Trophoblast cell (in vitro differentiated cells and primary cell): ENCODE data around the gene MND1.
A peak's percentile ranks its signal among the peaks of the same experiment; 100 is the strongest.

Experiments
- DNase-seq, 2 donors: peaks; one replicate each; pipeline ENCODE4 v3.0.0-alpha.2; 2016
- H2AFZ ChIP-seq: 2 replicates; pipeline ENCODE4 v1.6.1; 2013; ENCODE audit warnings: low read length, moderate library complexity, mild to moderate bottlenecking; ENCODE audit not compliant: insufficient read depth, poor library complexity
- H2AK5ac ChIP-seq: 2 replicates; pipeline ENCODE4 v1.6.1; 2013; ENCODE audit warnings: mild to moderate bottlenecking, low read length
- H2BK120ac ChIP-seq: 2 replicates; pipeline ENCODE4 v1.6.1; 2013; ENCODE audit warnings: low read length, mild to moderate bottlenecking, moderate library complexity; ENCODE audit not compliant: insufficient read depth, poor library complexity
- H2BK12ac ChIP-seq: 2 replicates; pipeline ENCODE4 v1.6.1; 2013; ENCODE audit warnings: mild to moderate bottlenecking, low read length, moderate library complexity
- H2BK5ac ChIP-seq: 2 replicates; pipeline ENCODE4 v1.6.1; 2013; ENCODE audit warnings: low read length, low read depth, moderate library complexity, mild to moderate bottlenecking; ENCODE audit not compliant: poor library complexity
- H3K14ac ChIP-seq: 2 replicates; pipeline ENCODE4 v1.6.1; 2013; ENCODE audit warnings: mild to moderate bottlenecking, low read length
- H3K18ac ChIP-seq: 2 replicates; pipeline ENCODE4 v1.6.1; 2013; ENCODE audit warnings: mild to moderate bottlenecking, low read length
- H3K23ac ChIP-seq: 2 replicates; pipeline ENCODE4 v1.6.1; 2013; ENCODE audit warnings: low read length
- H3K27ac ChIP-seq: 2 replicates; pipeline ENCODE4 v1.5.1; 2013; ENCODE audit warnings: low read depth, mild to moderate bottlenecking, inconsistent platforms, low read length, moderate library complexity
- H3K27me3 ChIP-seq: 2 replicates; pipeline ENCODE4 v1.6.1; 2013; ENCODE audit warnings: inconsistent platforms, mild to moderate bottlenecking, low read length, moderate library complexity; ENCODE audit not compliant: insufficient read depth
- H3K36me3 ChIP-seq, 2 experiments: 1 replicate in 1 of 2; 2 replicates in 1 of 2; pipeline ENCODE4 v1.6.1; 2013; ENCODE audit warnings: low read length in 2 of 2, mild to moderate bottlenecking in 2 of 2, moderate library complexity in 1 of 2; ENCODE audit not compliant: insufficient read depth in 2 of 2, control insufficient read depth in 1 of 2
- H3K4ac ChIP-seq: 2 replicates; pipeline ENCODE4 v1.6.1; 2013; ENCODE audit warnings: low read depth, mild to moderate bottlenecking, low read length, moderate library complexity
- H3K4me1 ChIP-seq, 2 experiments: 1 replicate in 1 of 2; 2 replicates in 1 of 2; pipeline ENCODE4 v1.6.1; 2013; ENCODE audit warnings: low read length in 2 of 2, mild to moderate bottlenecking in 2 of 2, moderate library complexity in 1 of 2; ENCODE audit not compliant: insufficient read depth in 2 of 2, control insufficient read depth in 1 of 2
- H3K4me2 ChIP-seq: 2 replicates; pipeline ENCODE4 v1.6.1; 2013; ENCODE audit warnings: inconsistent platforms, mild to moderate bottlenecking, low read length, moderate library complexity
- H3K4me3 ChIP-seq: 2 replicates; pipeline ENCODE4 v1.5.1; 2013; ENCODE audit warnings: mild to moderate bottlenecking, low read depth, low read length, inconsistent platforms
- H3K79me1 ChIP-seq: one replicate; pipeline ENCODE4 v1.6.1; 2013; ENCODE audit warnings: low read length
- H3K79me2 ChIP-seq: 2 replicates; pipeline ENCODE4 v1.6.1; 2013; ENCODE audit warnings: low read length, mild to moderate bottlenecking; ENCODE audit not compliant: control insufficient read depth, insufficient read depth, poor library complexity
- H3K9ac ChIP-seq: 2 replicates; pipeline ENCODE4 v1.6.1; 2013; ENCODE audit warnings: mild to moderate bottlenecking, low read length
- H3K9me3 ChIP-seq: 2 replicates; pipeline ENCODE4 v1.6.1; 2013; ENCODE audit warnings: low read depth, mild to moderate bottlenecking, control low read depth, inconsistent platforms, low read length; ENCODE audit not compliant: insufficient read depth
- H4K12ac ChIP-seq: 2 replicates; pipeline ENCODE4 v1.6.1; 2013; ENCODE audit warnings: low read depth, mild to moderate bottlenecking, low read length, moderate library complexity
- H4K8ac ChIP-seq: 2 replicates; pipeline ENCODE4 v1.6.1; 2013; ENCODE audit warnings: low read depth, mild to moderate bottlenecking, low read length, moderate library complexity
- H4K91ac ChIP-seq: one replicate; pipeline ENCODE4 v1.6.1; 2013; ENCODE audit warnings: low read depth, mild to moderate bottlenecking, low read length, moderate library complexity
- WGBS: extraction: QIAGEN DNeasy Blood & Tissue Kit; methylation state at CpG from one replicate; pipeline ENCODE4 v1.1.7; 2013; ENCODE audit warnings: missing lambda C conversion rate; ENCODE audit not compliant: insufficient read length, insufficient coverage; ENCODE audit errors: extremely low coverage; 5-methylcytosine and 5-hydroxymethylcytosine counted together

Gene MND1

GRCh38 chr4:153432965-153433753, 88.7 kb downstream of the MND1 start:
- no CpG with 5 or more reads among the region's 12 CpGs for WGBS
- peak overlapping the region; percentile 26 for H4K8ac ChIP-seq

DNA sequence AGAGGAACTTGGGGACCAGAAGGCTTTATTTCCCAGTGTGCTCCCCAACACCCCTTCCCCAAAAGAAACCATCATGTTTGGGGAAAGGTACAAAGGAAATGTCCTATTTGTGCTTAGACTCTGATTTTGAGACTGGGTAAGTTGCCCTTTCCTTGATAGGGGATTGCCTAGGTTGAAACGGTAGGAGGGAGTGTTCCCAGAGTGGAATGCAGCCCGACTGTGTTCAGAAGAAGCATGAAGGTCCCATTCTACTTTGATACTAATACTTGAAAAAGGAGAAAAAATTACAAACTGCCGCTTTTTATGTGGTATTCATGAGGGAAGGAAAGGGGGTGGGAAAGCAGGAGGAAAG, 89.2 kb downstream of the MND1 start:
- Histone ChIP-seq H3K4ac (no peak overlapping the region), H4K91ac (no peak overlapping the region), H2BK120ac (no peak overlapping the region), H3K27ac (no peak overlapping the region), H3K9ac (no peak overlapping the region), H2AFZ (no peak overlapping the region), H3K18ac (no peak overlapping the region), H2BK5ac (no peak overlapping the region), H3K4me1 (peaks cover 0 to 2% of the 10 kb centered on the region in 2 experiments), H3K79me1 (no peaks in the 10 kb centered on the region), H3K79me2 (no peaks in the 10 kb centered on the region), H2BK12ac (no peak overlapping the region), H3K23ac (no peak overlapping the region), H4K12ac (no peak overlapping the region), H3K14ac (no peak overlapping the region), H3K4me3 (no peak overlapping the region), H3K9me3 (no peaks in the 10 kb centered on the region), H3K27me3 (no peaks in the 10 kb centered on the region), H3K4me2 (no peak overlapping the region), H3K36me3 (no peaks in the 10 kb centered on the region), H4K8ac (peak overlapping the region; percentile 26), H2AK5ac (no peak overlapping the region)
- peak in 1 of 2 donors; percentile 30 for DNase-seq
- WGBS, result no CpG with 5 or more reads among the region's 3 CpGs

More at GRCh38 chr4:153432965-153433753, 88.7 kb downstream of the MND1 start:
- Histone ChIP-seq H3K79me2 (no peaks in the 10 kb centered on the region), H3K9me3 (no peaks in the 10 kb centered on the region), H2AFZ (no peak overlapping the region), H3K4me2 (no peak overlapping the region), H3K27ac (no peak overlapping the region), H3K27me3 (no peaks in the 10 kb centered on the region), H3K4ac (no peak overlapping the region), H3K14ac (no peak overlapping the region), H3K18ac (no peak overlapping the region), H3K79me1 (no peaks in the 10 kb centered on the region), H3K36me3 (no peaks in the 10 kb centered on the region), H4K91ac (no peak overlapping the region), H3K4me1 (peaks cover 0 to 5% of the 10 kb centered on the region in 2 experiments), H3K23ac (no peak overlapping the region), H2BK120ac (no peak overlapping the region), H2AK5ac (no peak overlapping the region), H3K9ac (no peak overlapping the region), H2BK12ac (peak overlapping the region; percentile 19), H3K4me3 (no peak overlapping the region), H2BK5ac (no peak overlapping the region), H4K12ac (no peak overlapping the region)
- peak; percentile 84 to 94 for DNase-seq

GRCh38 chr4:153434190-153434589, 89.7 kb downstream of the MND1 start:
- Histone ChIP-seq H3K4ac (no peak overlapping the region), H3K79me2 (no peaks in the 10 kb centered on the region)
- WGBS, result no CpG with 5 or more reads among the region's 2 CpGs

DNA sequence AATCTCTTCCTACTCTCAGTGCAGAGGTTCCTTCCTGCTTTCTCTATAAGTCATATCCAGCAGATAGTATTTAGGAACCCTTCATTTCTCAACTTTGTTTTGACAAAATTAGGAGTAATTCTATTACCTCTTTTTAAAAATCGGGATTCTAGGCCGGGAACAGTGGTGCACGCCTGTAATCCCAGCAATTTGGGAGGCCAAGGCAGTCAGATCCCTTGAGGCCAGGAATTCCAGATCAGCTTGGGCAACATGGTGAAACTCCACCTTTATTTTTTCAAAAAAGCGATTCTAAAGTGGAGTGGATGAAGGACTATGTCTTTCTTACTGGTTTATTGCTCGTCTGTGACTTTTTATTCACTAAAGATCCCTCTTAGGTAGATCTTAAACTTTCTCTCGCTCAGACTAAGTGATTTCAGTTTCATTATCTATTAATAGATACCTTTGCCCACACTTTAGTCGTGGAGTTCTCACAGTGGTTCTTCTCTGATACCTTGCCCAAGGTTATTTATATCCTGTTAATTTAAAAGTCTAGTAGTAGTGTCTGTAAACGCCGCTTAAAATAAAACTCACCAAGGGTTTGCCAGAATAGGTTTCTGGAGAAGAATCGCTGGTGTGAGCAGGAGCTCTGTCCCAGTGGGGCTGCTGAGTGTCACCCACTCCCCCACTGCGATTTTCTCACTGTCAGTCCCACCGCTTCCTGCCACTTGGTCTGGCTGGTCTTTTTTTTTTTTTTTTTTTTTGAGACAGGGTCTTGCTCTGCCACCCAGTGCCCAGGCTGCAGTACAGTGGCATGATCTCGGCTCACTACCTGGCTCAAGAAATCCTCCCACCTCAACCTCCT, 94.6 kb downstream of the MND1 start:
- Histone ChIP-seq H3K4me1 (no peaks in the 10 kb centered on the region), H3K9ac (no peak overlapping the region), H3K18ac (no peak overlapping the region), H3K27me3 (no peaks in the 10 kb centered on the region), H4K12ac (no peak overlapping the region), H2BK12ac (no peak overlapping the region), H3K4me2 (no peak overlapping the region), H2AFZ (no peak overlapping the region), H4K8ac (no peak overlapping the region), H3K23ac (no peak overlapping the region), H3K4me3 (no peak overlapping the region), H4K91ac (no peak overlapping the region), H3K9me3 (no peaks in the 10 kb centered on the region), H3K79me1 (no peaks in the 10 kb centered on the region), H3K27ac (no peak overlapping the region), H3K4ac (no peak overlapping the region), H2AK5ac (no peak overlapping the region), H3K79me2 (no peaks in the 10 kb centered on the region), H3K14ac (no peak overlapping the region), H3K36me3 (no peaks in the 10 kb centered on the region), H2BK120ac (no peak overlapping the region), H2BK5ac (no peak overlapping the region)
- DNase-seq, result no peak
- WGBS, result no CpG with 5 or more reads among the region's 13 CpGs

More at GRCh38 chr4:153434190-153434589, 89.7 kb downstream of the MND1 start:
- H3K27me3 ChIP-seq, result no peaks in the 10 kb centered on the region
- H2AFZ ChIP-seq, result no peak overlapping the region
- no peak overlapping the region for H2BK5ac ChIP-seq
- DNase-seq, result no peak
- no peaks in the 10 kb centered on the region for H3K79me1 ChIP-seq
- H3K23ac ChIP-seq, result no peak overlapping the region
- no peak overlapping the region for H4K8ac ChIP-seq
- H4K91ac ChIP-seq, result no peak overlapping the region
- no peak overlapping the region for H3K4me2 ChIP-seq
- no peak overlapping the region for H3K4me3 ChIP-seq
- H2AK5ac ChIP-seq, result no peak overlapping the region
- H3K14ac ChIP-seq, result no peak overlapping the region
- peaks cover 0 to 2% of the 10 kb centered on the region in 2 experiments for H3K4me1 ChIP-seq
- H3K18ac ChIP-seq, result no peak overlapping the region
- H2BK120ac ChIP-seq, result no peak overlapping the region
- H4K12ac ChIP-seq, result no peak overlapping the region
- no peak overlapping the region for H3K27ac ChIP-seq
- H3K36me3 ChIP-seq, result no peaks in the 10 kb centered on the region
- H3K9me3 ChIP-seq, result no peaks in the 10 kb centered on the region
- no peak overlapping the region for H2BK12ac ChIP-seq
- no peak overlapping the region for H3K9ac ChIP-seq
